ENCODE results near the gene MAN1A2. TPM values are rescaled to one million over a fixed set of nuclear protein-coding genes. Genes with fewer than 3 reads are reported as not detected.

MAN1A2 gene
- total RNA-seq, 1 experiment from 2014 or later = 28.7 TPM

DNA sequence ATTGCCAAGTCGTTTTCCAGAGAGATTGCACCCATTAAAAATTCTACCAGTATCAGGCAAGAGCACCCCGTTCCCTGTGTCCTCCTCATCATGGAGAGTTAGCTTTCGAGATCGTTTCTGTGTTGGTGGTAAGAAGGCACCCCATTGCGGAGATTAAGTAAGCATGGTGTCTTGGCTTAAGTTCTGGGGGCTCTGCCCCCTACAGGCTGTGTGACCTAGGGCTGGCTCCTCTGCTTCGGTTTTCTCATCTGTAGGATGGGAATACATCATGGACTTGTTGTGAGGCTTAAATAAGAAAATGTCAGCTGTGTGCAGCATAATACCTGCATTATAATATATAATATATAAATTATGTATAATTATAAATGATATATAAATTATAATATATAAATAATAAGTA is 201.8 kb downstream of the MAN1A2 start:
- ATAC-seq (no peak), DNase-seq (ENCODE audit: low read depth, low spot score) (no peak)
- H3K27ac ChIP-seq (ENCODE audit: low read length) = no peak overlapping the region
- intact Hi-C loops (cut with micrococcal nuclease; ENCODE audit: unreplicated experiment) (no loop called here), in situ Hi-C loops (cut with HindIII; ENCODE audit: low pct_unique_long_range_greater_than_20kb, low sequenced_read_pairs) (no loop called here)
- H3K9me3 ChIP-seq (ENCODE audit: control insufficient read depth, insufficient read depth, low read depth, low read length) = no peaks in the 10 kb centered on the region
- H3K36me3 ChIP-seq (ENCODE audit: control insufficient read depth, insufficient read depth, low read length) = no peaks in the 10 kb centered on the region
- CTCF ChIA-PET = no interaction called here
- no TSS peak for BruUV-seq (replicated peaks)
- H3K4me3 ChIP-seq (ENCODE audit: low read depth in 2 of 2, low read length in 2 of 2) = no peak overlapping the region
- POLR2A ChIA-PET = interaction anchor here (0.6 kb wide), 1 partner anchor 1076 kb away, joined by 6 read pairs; no protein-coding TSS in a partner anchor
- no peak for TF ChIP-seq TCF7L2 (IDR thresholded peaks at IDR 0.05; ENCODE audit: low read depth, low read length)
- TF ChIP-seq POLR2AphosphoS5 (IDR thresholded peaks at IDR 0.05; ENCODE audit: low read depth, low read length) = no peak
- TF ChIP-seq, protein P1, sequence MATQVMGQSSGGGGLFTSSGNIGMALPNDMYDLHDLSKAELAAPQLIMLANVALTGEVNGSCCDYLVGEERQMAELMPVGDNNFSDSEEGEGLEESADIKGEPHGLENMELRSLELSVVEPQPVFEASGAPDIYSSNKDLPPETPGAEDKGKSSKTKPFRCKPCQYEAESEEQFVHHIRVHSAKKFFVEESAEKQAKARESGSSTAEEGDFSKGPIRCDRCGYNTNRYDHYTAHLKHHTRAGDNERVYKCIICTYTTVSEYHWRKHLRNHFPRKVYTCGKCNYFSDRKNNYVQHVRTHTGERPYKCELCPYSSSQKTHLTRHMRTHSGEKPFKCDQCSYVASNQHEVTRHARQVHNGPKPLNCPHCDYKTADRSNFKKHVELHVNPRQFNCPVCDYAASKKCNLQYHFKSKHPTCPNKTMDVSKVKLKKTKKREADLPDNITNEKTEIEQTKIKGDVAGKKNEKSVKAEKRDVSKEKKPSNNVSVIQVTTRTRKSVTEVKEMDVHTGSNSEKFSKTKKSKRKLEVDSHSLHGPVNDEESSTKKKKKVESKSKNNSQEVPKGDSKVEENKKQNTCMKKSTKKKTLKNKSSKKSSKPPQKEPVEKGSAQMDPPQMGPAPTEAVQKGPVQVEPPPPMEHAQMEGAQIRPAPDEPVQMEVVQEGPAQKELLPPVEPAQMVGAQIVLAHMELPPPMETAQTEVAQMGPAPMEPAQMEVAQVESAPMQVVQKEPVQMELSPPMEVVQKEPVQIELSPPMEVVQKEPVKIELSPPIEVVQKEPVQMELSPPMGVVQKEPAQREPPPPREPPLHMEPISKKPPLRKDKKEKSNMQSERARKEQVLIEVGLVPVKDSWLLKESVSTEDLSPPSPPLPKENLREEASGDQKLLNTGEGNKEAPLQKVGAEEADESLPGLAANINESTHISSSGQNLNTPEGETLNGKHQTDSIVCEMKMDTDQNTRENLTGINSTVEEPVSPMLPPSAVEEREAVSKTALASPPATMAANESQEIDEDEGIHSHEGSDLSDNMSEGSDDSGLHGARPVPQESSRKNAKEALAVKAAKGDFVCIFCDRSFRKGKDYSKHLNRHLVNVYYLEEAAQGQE (IDR thresholded peaks at IDR 0.05; ENCODE audit: insufficient read depth in 1 of 2, low read depth in 2 of 2, low read length in 1 of 2) = no peak
- TF ChIP-seq, protein P2, sequence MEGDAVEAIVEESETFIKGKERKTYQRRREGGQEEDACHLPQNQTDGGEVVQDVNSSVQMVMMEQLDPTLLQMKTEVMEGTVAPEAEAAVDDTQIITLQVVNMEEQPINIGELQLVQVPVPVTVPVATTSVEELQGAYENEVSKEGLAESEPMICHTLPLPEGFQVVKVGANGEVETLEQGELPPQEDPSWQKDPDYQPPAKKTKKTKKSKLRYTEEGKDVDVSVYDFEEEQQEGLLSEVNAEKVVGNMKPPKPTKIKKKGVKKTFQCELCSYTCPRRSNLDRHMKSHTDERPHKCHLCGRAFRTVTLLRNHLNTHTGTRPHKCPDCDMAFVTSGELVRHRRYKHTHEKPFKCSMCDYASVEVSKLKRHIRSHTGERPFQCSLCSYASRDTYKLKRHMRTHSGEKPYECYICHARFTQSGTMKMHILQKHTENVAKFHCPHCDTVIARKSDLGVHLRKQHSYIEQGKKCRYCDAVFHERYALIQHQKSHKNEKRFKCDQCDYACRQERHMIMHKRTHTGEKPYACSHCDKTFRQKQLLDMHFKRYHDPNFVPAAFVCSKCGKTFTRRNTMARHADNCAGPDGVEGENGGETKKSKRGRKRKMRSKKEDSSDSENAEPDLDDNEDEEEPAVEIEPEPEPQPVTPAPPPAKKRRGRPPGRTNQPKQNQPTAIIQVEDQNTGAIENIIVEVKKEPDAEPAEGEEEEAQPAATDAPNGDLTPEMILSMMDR (IDR thresholded peaks at IDR 0.05) = no peak
- TF ChIP-seq SIN3A (IDR thresholded peaks at IDR 0.05; ENCODE audit: borderline replicate concordance, insufficient read depth, low read depth, low read length) = no peak
- no peaks in the 10 kb centered on the region for H3K27me3 ChIP-seq (ENCODE audit: control insufficient read depth, insufficient read depth, low read length)
- H3K4me1 ChIP-seq (ENCODE audit: control insufficient read depth, insufficient read depth, low read length) = no peaks in the 10 kb centered on the region

DNA sequence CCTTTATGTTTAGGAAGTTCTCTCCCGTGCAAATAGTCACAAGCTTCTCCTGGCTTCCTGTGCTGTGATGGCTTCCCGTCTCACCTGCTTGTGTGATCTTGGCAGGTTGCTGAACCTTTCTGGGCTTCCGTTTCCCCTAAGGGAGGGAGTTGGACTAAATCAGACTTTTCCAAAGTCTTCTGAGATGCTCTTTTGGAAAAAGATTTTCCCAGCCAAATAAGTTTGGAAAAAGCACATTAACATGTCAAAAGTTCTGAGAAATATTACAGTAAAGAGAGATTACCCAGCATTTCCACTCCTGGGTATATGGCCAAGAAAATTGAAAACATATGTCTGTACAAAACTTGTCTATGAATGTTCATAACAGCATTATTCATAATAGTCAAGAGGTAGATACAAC is 202.6 kb downstream of the MAN1A2 start:
- H3K36me3 ChIP-seq (ENCODE audit: control insufficient read depth, insufficient read depth, low read length) = no peaks in the 10 kb centered on the region
- no TSS peak for BruUV-seq (replicated peaks)
- H3K4me1 ChIP-seq (ENCODE audit: control insufficient read depth, insufficient read depth, low read length) = no peaks in the 10 kb centered on the region
- intact Hi-C loops (cut with micrococcal nuclease; ENCODE audit: unreplicated experiment) = no loop called here
- ChIA-PET POLR2A (no interaction called here), CTCF (no interaction called here)
- H3K9me3 ChIP-seq (ENCODE audit: control insufficient read depth, insufficient read depth, low read depth, low read length) = no peaks in the 10 kb centered on the region
- in situ Hi-C loops (cut with HindIII; ENCODE audit: low pct_unique_long_range_greater_than_20kb, low sequenced_read_pairs) = no loop called here
- ATAC-seq (no peak), DNase-seq (ENCODE audit: low read depth, low spot score) (no peak)
- no peak overlapping the region for H3K4me3 ChIP-seq (ENCODE audit: low read depth in 2 of 2, low read length in 2 of 2)
- H3K27me3 ChIP-seq (ENCODE audit: control insufficient read depth, insufficient read depth, low read length) = no peaks in the 10 kb centered on the region
- TF ChIP-seq TCF7L2 (IDR thresholded peaks at IDR 0.05; ENCODE audit: low read depth, low read length) (no peak), SIN3A (IDR thresholded peaks at IDR 0.05; ENCODE audit: borderline replicate concordance, insufficient read depth, low read depth, low read length) (no peak), POLR2AphosphoS5 (IDR thresholded peaks at IDR 0.05; ENCODE audit: low read depth, low read length) (no peak)
- TF ChIP-seq, protein P2 (IDR thresholded peaks at IDR 0.05) = no peak
- TF ChIP-seq, protein P1 (IDR thresholded peaks at IDR 0.05; ENCODE audit: insufficient read depth in 1 of 2, low read depth in 2 of 2, low read length in 1 of 2) = no peak
- no peak overlapping the region for H3K27ac ChIP-seq (ENCODE audit: low read length)

All from Panc1 (cell line).